NT2/D1 (cell line): ENCODE measurements around the gene C7.

Experiments
- SUZ12 ChIP-seq: IDR thresholded peaks from 2 replicates; pipeline ENCODE4 v1.6.1; 2011; ENCODE audit not compliant: insufficient read length, insufficient read depth; ENCODE audit errors: extremely low read depth
- YY1 ChIP-seq: IDR thresholded peaks from 2 replicates; pipeline ENCODE4 v1.6.1; 2011; ENCODE audit not compliant: insufficient read length, insufficient read depth
- ZNF274 ChIP-seq: IDR thresholded peaks from 2 replicates; pipeline ENCODE4 v1.6.1; 2011; ENCODE audit warnings: mild to moderate bottlenecking, low read depth, low read length

- TF ChIP-seq SUZ12 (no peak), ZNF274 (no peak), YY1 (no peak)
These were observed at the start of gene C7 for GRCh38 chr5:40909264-40909663.
